Cerebellar nuclear complex (tissue), 1 donor: ENCODE data around the gene MRPS23.

Experiments used
- DNase-seq, 2 experiments: peaks; one replicate each; lab custom pipeline; 2025; lab: John Stamatoyannopoulos, UW

MRPS23 gene

DNA sequence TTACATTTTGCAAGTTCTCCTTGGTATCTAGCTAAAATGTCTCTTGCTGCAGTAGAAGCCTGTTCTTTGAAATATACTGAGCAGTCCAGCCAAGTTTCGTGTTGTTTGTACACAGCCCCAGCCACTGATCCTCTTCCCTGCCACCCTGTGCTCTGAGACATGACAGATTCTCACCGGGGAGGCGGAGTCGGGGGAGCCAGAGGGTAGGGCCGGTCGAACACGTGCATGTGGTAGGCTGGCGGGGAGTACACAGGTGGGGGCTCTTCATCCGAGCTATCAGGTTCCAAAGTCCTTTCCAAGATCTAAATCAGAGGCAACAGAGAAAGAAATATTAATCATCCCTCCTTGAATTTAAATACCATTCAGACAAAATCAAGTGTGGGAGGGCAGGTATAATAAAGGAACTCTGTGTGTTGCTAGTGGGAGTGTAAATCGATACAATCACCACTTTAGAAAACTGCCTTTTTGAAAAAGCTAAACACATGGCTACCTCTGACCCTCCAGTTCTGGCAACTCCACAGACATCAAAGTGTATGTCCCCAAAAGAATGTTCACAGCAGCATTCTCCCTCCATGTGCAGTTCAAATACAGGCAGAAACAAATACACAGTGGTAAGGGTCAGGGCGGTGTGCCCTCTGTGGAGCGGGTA lies 29.7 kb upstream of the MRPS23 start:
- DNase-seq, result no peak

DNA sequence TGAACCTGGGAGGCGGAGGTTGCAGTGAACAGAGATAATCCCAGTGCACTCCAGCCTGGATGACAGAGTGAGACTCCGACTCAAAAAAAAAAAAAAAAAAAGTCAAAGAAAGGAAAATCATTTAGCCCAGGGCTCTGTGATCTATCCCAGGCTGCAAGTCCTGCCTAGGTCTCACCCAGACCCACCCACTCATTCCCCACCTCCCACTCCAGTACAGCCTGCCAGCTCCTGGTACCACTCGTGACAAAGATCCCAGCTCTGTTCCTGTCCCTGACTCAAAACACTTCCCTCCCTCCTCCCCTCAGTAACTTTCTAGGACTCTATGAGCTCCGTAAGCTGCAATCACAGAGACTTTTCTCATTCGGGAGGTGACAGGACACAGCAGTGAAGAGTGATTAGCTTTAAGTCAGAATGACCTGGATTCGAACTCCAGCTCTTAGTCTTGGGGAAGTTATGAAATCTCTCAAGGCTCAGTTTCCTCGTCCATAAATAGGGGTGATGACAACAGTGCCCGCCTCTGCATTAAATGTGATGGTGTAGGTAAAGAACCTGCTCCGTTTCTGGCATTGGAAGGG lies 28.0 kb upstream of the MRPS23 start:
- no peak for DNase-seq

DNA sequence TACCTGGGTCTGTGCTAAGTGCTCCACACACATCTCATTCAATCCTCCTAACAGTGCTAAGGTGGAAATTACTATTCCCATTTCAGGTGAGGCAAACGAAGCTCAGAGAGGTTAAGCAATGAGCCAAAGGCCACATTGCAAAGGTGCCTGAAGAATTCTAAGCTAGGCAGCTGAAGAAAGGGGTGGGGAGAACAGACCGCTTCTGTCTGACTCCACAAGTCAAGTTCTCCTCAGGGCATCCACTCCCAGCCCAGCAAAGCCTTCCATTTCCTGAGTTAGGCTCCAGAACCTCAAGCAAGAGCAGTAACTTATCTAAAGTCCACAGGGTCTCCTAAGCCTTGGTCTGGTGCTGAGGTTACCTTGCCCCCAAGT lies 27.0 kb upstream of the MRPS23 start:
- DNase-seq, result no peak

DNA sequence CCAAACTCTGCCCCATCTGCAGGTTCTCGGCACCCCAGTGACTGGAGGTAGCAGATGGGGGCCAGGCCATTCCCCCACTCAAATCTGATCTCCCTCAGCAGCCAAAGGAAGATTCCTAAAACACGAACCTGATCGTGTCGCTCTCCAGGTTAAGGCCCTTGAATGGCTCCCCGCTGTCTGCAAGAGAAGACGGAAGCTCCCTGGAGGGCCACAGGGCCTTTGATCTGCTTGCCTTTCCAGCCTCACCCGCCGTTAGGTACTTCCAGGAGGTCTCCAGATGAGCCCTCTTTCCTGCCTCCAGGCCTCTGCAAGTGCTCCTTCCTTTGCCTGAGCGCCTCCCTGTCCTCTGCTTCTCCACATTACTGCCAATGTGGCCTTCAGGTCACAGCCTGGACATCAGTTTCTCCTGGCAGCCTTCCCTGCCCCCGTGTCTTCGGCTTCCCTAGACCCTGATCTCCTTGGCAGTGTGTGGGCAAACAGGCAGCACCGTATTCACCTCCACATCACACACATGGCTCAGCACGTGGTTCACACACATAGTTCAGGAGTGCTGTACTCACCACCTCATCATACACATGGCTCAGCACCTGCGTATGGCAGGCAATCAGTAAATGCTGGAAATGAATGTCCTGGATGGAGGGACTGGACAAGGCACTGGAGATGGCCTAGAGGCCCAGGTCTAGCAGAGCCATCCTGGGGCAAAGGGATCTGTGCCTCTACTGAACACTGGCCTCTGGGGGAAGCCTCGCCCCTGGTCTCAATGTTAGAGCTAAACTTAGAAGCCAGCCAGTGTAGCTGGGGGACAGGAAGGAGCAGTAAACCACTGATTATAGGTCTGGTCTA lies 26.4 kb upstream of the MRPS23 start:
- no peak for DNase-seq

DNA sequence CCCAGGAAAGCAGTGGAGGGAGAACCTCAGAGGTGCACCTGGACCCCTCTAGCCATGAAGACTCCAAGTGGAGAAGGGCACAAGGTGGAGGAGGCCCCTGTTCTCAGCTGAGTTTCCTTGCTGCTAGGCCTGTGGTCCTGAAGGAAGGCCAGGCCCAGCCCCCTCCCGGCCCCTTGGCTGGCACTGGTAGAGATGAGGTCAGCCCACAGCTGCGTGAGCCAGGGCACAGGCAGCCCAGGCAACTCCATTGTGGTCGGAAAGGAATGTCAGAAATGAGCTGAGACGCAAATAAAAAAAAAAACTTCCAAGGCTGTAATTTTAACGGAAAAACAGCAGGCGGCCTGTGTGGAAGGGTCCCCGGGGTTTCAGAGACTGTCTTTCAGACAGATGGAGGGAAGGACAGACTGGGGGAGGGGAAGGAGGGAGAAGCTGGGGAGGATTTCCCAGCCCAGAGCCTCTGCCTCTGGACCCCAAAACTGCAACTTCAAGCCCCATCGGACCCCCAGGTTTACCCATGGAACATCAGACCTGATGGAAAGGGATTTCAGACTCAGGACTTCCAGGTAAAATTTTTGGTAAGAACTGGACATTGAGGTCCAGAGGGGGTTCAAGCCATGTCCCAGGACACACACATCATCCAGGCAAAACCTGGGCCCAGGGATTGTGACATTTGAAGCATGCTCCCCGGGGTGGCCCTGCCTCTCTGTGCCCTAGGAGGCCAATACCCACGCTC lies 25.6 kb upstream of the MRPS23 start:
- DNase-seq, result no peak

DNA sequence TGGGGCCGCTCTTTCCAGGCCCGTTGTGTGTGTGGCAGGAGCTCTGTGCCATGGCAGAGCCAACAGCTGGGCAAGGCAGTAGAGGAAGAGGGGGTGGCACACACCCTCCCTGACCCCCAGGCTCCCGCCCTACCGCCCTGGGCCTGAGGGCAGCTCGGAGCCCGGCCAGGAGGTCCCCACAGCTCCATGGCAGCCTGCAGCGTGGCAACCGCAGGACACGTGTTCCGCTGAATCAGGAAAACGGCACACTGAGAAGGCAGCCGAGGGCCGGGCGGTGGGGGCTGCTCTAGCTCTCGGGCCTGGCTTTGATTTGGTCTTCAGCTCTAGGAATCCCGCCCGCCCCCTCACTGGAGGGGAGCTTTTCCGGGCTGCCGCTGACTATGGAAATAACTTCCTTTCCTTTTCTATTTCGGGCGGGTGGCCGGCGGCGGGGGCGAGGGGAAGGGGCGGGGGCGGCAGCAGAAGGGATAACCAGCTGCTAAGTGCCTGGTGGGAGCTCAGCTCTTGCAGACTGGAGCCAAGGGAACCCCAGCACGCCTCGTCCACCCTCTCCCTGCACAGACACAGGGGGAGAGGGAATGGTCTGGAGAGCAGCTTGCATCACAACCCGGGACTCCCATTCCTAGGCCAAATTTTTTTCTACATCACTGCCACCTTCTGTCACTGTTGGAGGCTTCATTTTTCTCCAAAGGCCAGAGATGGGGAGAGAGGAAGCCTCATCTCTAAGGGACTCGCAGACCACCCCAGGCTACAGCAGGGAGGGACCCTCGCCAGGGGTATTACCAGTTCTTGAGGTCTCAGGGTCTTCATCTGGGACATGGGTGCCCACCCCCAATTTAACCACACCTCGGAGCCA lies 24.8 kb upstream of the MRPS23 start:
- DNase-seq, result peak; percentile 23 to 49

DNA sequence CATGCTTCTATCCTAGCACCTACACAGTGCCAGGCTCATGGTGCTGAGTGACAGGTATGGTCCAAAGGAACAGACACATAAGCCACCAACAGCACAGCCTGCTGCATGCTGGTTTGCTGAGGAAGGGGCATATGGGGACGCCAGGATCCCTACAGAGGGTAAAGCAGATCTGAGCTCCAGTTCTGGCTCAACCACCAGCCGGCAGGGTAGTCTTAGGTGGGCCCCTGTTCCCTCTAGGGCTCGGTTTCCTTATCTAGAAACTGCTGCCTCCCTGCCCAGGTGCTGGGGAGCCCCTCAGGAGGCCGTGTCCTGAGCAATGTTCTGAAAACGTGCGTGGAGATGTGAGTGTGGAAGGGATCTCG lies 24.2 kb upstream of the MRPS23 start:
- DNase-seq, result no peak

DNA sequence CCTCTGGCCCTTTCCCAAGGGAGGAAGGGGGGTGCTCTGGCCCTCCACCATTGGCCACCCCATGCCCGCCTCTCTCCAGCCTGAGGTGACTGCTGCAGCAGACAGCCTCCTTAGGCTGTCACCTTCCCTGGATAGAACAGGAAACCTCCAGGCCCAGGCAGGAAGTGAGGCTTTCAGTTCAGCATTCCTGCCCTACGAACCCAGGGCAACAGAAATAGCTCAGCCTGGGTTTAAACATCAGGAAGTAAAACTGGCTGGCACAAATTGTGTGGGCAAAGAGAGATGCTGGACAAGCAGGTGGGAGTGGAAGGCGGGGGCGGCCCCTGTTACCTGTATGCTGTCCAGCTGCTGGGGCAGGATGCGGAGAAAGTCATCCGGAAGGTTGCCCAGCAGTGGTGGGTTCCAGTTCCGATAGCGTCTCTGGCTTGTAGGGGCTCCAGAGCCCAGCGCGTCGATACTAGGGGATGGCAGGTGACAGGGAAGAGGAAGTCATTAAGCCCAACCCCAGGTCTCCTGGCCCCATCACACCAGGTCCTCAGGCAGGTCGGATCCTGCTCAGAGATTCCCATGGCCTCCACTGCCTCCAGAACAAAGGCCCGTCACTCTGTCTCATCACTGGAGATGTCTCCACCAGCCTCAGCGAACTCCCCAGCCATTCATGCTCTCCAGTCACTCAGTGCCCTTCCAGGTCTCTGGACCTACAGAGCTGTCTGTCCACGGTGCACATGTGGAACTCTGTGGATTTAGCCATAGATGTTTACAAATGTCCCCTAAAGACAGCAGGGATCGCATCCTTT lies 23.6 kb upstream of the MRPS23 start:
- DNase-seq, result no peak

DNA sequence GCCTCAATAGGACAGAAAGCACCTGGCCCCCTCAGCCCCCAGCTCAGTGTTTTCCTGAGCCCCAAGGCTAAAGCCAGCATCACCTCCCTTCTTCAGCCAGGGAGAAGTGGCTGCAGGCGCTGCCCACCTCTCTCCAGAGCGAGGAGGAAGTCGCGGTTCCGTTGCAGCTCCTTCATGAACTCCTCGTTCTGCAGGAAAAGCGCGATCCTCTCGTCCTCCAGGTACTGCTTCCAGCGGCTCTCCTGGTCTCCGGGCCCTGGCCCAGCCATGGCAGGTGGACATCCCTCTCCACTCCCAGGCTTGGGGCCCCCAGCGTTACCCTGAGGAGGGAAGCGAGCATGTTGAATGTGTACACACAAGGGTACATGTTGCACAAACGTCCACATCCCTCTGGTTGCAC lies 22.7 kb upstream of the MRPS23 start:
- no peak for DNase-seq

DNA sequence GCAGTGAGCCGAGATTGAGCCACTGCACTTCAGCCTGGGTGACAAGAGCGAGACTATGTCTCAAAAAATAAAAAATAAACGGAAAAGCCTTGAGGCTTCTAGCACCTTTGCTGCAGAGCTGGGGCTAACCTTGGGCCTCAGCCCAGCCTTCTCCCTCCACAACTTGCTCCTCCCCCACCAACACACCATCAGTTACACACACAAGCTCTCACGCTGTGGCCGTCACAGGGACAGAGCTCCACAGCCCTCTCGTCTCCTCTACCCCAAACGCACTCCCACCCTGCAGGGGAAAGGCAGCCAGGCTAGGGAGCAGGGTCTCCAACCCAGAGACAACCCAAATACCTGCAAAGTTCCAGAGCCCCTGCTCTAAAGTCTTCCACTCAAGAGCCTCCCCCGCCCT lies 22.0 kb upstream of the MRPS23 start:
- DNase-seq, result no peak

DNA sequence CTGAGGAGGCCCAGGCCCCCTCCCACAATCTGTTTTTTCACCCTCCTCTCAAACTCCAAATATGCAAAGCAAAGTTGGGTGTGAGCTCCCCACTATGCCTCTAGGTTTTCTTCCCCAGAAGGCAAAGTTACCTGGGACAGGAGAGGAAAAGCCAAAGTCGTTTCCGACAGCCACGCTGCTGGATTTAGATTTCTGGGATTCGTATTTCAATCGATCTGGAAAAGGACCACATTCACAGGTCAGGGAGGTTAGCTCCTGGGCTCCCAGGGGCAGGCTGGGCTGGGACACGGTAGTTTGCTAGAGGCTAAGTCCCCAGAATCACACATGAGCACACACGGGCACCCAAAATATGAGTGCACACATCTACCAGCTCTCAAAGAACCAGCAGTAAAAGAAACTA lies 21.3 kb upstream of the MRPS23 start:
- DNase-seq, result no peak

DNA sequence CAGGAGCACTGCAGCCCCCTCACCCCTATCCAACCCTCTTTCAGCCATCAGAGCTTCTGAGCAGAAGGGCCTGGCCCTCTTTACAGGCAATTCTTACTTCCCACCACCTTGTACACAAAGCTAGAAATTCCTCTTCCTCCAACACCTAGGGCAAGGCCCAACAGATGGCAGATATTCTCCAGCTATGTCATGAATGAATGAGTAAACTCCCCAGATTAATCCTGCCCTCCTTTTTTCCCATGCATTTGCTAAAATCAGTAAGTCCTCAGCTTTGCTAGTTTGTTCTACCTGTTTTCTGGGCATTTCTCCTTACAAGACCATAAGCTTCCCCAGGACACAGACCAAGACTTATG lies 20.4 kb upstream of the MRPS23 start:
- no peak for DNase-seq

DNA sequence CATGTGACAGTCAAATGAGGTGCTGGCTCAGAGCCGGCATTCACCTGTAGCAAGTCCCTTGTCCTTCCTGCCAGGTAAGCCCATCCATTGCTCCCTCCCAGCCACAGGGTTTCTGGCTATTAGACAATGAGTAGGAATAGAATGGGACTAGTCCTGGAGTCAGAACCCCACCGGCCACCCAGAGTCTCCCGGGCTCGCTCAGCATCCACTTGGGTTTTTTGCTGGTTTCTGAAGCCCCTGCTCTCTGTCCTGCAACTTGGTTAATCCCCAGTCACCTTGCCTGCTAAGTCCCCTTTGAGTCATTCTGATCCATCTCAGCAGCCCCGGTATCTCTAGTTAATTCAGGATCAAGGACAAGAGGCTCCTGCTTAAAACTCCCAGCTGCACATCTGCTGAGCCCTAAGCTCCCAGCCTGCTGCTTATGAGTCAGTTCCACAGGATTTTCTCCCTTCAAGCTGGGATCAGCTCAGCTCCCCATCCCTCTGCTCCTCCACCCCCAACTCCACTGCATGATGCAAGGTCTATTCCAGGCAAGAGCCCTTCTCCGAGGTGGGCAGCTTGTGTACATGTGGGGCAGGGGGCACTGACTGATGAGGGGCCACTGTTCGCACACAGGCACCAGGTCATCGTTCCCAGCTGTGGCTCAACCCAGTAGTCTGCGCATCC lies 19.9 kb upstream of the MRPS23 start:
- DNase-seq, result no peak

DNA sequence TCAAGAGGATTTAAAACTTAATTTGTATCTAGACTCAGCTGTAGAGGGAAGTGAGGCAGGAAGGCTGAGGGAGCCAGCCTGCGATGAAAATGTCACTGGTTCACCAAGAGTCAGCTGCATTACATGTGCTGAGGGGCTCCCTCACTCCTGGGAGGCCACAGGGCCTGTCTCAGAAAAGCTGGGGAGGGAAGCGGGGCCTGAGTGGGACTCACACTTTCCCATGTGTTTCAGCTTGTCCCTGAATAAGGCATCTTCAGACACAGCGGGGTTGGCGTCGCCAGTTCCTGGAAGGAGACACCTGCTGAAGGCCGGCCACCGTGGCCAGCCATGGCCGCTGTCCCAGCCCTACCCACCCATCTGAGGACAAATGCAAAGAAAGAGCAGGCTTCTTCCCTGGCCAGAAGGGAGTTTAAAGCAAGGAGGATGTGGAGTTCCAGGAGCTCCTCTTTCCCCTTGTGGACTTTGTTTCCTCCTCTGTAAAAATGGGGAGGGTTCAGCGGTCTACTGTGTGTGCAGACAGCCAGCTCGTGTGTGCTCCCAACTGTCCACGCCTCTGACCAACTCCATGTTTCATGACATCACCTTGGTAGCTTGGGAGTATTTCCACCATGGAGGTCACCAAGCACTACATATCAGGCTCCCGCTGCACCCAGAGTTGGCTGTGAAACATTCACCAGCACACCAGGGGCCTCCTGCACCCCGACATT lies 19.2 kb upstream of the MRPS23 start:
- DNase-seq, result no peak

DNA sequence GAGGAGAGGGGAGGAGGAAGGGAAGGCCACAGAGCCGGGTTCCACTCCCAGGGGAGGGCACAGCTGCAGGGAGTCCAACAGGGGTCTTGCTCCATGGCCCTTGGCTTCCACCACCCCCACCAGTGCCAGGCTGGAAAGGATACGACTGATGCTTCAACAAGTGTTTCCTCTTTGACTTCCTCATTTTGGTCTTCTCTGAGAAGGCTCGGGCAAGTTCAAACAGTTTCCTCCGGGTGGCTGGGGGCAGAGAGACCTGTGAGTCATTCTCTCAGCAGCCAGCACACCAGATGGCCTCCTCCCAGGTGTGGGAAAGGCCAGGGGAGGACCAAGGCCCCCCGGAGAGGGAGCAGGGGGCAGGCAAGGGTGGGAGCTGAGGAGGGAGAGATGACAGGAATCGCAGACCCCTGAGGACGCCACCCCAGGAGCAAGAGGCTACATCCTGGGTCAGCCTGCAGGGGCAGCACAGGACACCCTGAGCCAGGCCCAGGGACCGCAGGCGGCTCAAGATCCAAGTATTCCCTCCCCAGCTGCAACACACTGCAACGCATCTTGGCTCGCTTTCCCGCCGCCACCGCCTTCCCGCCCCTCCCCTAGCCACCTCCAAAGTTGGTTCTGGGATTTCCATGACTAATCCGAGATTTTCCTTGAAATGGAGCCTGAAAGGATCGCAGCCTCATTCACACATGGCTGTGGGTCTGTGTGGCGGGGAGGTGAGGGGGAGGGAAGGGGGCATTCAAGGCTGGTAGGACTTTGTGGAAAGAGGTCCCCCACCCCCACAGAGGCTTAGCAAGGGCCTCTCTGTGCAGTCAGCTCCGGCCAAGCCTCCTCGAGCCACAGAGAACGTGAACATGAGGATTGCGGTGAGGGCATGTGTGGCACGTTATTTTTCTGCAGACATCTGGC lies 18.4 kb upstream of the MRPS23 start:
- DNase-seq, result no peak

DNA sequence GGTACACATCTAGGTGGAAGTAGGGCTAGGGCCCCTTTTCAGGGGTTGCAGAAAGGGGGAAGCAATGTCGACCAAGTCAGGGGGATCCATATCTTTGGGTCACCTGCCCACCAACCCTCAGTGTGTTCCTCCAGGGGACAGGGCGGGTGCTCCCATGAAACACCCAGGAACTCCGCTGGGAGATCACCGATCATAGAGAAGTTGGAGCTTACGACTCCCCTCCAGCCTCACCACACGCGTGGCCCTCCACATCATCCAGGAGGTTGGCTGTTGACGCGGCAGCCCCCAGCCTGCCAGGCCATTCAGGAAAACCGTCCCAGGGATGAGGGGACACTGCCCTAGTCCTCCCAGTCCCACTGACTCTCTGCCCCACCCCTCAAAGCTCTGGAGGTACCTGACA lies 17.3 kb upstream of the MRPS23 start:
- DNase-seq, result no peak

DNA sequence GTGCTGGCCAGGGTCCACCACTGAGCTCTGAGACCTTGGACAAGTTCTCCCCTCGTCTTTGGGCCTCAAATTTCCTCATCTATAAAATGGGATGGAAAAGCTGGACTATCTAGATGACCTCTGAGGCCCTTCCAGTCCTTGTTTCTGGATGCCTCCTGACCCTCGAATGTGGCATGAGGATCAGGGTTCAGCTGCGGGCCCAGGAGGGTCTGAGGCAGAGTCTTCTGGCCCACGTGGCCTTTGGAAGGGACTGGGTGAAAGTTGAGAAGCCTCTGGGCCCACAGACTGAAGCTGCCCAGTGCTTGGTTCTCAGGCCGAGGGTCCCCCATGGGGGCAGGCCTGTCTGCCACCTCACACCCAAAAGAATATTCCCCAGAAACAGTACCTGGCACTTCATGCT lies 16.9 kb upstream of the MRPS23 start:
- DNase-seq, result no peak

DNA sequence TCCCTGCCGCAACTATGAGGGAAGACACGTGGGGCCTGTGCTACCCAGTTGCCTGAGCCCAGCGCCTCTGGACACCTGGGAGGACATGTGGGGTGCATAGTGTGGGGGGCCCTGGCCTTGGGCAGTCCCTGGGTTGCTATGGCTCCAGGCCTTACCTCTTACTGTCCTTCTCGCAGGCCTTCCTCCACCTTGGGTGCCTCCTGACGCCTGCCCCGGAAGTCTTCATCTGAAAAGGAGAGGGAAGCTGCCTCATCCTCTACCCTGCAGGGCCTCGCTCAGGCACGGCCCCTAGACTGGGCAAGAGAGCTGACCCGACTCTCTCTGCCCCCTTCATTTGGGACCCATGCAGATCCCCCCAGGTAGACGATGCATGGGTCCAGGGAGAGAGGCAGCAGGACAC lies 16.5 kb upstream of the MRPS23 start:
- no peak for DNase-seq

DNA sequence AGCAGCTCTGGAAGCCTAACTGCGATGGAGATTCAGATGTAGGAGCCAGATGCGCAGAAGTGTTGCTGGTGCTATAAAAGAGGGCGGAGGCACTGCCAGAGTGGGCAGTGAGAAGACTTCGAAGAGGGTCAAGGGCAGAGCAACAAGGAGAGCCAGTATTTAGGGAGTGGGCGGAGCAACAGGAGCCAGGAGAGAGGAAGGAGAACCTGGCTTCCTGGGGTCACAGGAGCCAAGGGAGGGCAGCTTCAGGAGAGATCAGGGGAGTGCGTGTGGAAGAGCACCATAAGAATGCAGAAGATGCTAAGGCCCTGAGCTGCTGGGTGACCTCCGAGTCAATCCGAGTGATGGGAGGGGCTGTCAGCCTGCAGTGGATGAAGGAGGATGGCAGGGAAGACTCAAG lies 14.4 kb upstream of the MRPS23 start:
- DNase-seq, result no peak
